ENCODE measurements around the gene TCAF2.
"Not testable (repeated sequence)": the region's sequence is repeated elsewhere in the genome, so short reads cannot be mapped to it uniquely, and the experiment has no call there.

GRCh38 chr7:143646598-143646997 lies 25.8 kb downstream of the TCAF2 start:
- TF ChIP-seq CTCF (IDR thresholded peaks at IDR 0.05 in 4 of 5, conservative IDR thresholded peaks at IDR 0.05 in 1 of 5); POLR2A (IDR thresholded peaks at IDR 0.05): not testable (repeated sequence)

Measured in gastrocnemius medialis (tissue), 4 donors.